ENCODE measurements around the gene TBX10.

DNA sequence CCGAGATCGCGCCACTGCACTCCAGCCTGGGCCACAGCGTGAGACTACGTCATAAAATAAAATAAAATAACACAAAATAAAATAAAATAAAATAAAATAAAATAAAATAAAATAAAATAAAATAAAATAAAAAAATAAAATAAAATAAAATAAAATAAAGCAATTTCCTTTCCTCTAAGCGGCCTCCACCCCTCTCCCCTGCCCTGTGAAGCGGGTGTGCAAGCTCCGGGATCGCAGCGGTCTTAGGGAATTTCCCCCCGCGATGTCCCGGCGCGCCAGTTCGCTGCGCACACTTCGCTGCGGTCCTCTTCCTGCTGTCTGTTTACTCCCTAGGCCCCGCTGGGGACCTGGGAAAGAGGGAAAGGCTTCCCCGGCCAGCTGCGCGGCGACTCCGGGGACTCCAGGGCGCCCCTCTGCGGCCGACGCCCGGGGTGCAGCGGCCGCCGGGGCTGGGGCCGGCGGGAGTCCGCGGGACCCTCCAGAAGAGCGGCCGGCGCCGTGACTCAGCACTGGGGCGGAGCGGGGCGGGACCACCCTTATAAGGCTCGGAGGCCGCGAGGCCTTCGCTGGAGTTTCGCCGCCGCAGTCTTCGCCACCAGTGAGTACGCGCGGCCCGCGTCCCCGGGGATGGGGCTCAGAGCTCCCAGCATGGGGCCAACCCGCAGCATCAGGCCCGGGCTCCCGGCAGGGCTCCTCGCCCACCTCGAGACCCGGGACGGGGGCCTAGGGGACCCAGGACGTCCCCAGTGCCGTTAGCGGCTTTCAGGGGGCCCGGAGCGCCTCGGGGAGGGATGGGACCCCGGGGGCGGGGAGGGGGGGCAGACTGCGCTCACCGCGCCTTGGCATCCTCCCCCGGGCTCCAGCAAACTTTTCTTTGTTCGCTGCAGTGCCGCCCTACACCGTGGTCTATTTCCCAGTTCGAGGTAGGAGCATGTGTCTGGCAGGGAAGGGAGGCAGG is 56.0 kb downstream of the TBX10 start, which contains the start of gene GSTP1:
- TF ChIP-seq EZH2 (IDR thresholded peaks at IDR 0.05) (no peak), FOXP2 (optimal IDR thresholded peaks at IDR 0.05; ENCODE audit: control extremely low read depth, extremely low read length, insufficient read depth) (peak; percentile 32)
